DOHH2 (cell line): ENCODE results near the gene ST7.

ENCODE experiments used
- H3F3A ChIP-seq: fragments of 200-600 bp; sonication (generic), shearing (Covaris generic); 2 replicates; pipeline ENCODE4 v1.6.0; 2016; ENCODE audit warnings: antibody characterized with exemption, mild to moderate bottlenecking; ENCODE audit not compliant: control insufficient read depth, insufficient read depth
- H3K27ac ChIP-seq: fragments of 200-600 bp; sonication (generic); 2 replicates; pipeline ENCODE4 v1.5.1; 2014; ENCODE audit warnings: low read depth, mild to moderate bottlenecking, low read length, moderate library complexity
- H3K27me3 ChIP-seq: fragments of 200-600 bp; sonication (generic); 2 replicates; pipeline ENCODE4 v1.6.1; 2014; ENCODE audit warnings: mild to moderate bottlenecking, low read length, mixed read lengths; ENCODE audit not compliant: control insufficient read depth
- H3K36me3 ChIP-seq: fragments of 200-600 bp; sonication (generic); 2 replicates; pipeline ENCODE4 v1.6.1; 2014; ENCODE audit warnings: mild to moderate bottlenecking, low read length, moderate library complexity, mixed read lengths; ENCODE audit not compliant: control insufficient read depth
- H3K4me1 ChIP-seq: fragments of 200-600 bp; sonication (generic); 2 replicates; pipeline ENCODE4 v1.6.1; 2014; ENCODE audit warnings: mild to moderate bottlenecking, low read length, mixed read lengths; ENCODE audit not compliant: control insufficient read depth
- H3K4me2 ChIP-seq: fragments of 200-600 bp; sonication (generic); 2 replicates; pipeline ENCODE4 v1.6.0; 2014; ENCODE audit warnings: mild to moderate bottlenecking, low read length, moderate library complexity
- H3K4me3 ChIP-seq: fragments of 200-600 bp; sonication (generic); 2 replicates; pipeline ENCODE4 v1.5.1; 2014; ENCODE audit warnings: mild to moderate bottlenecking, low read length, mixed read lengths
- H3K79me2 ChIP-seq: fragments of 200-600 bp; sonication (generic); 2 replicates; pipeline ENCODE4 v1.6.1; 2014; ENCODE audit warnings: mild to moderate bottlenecking, low read length, mixed read lengths; ENCODE audit not compliant: control insufficient read depth
- H3K9me2 ChIP-seq: fragments of 200-600 bp; sonication (generic); replicated peaks from 2 replicates; pipeline ENCODE4 v1.6.1; 2014; ENCODE audit warnings: mild to moderate bottlenecking, low read length, mixed read lengths; ENCODE audit not compliant: control insufficient read depth
- H3K9me3 ChIP-seq: fragments of 200-600 bp; sonication (generic); 2 replicates; pipeline ENCODE4 v1.6.1; 2014; ENCODE audit warnings: antibody characterized with exemption, low read length, mixed read lengths; ENCODE audit not compliant: control insufficient read depth, insufficient read depth
- H4K20me1 ChIP-seq: fragments of 200-600 bp; sonication (generic); 2 replicates; pipeline ENCODE4 v1.6.0; 2014; ENCODE audit warnings: low read depth, mild to moderate bottlenecking, antibody characterized with exemption, low read length, moderate library complexity; ENCODE audit not compliant: control insufficient read depth, insufficient read depth
- CTCF ChIP-seq: fragments of 200-600 bp; sonication (generic); IDR thresholded peaks from one replicate; pipeline ENCODE4 v1.5.1; 2014; ENCODE audit warnings: antibody characterized with exemption, mild to moderate bottlenecking, low read depth, low read length; ENCODE audit not compliant: poor library complexity, severe bottlenecking
- EZH2phosphoT487 ChIP-seq: fragments of 200-600 bp; sonication (generic); IDR thresholded peaks from 2 replicates; pipeline ENCODE4 v1.6.1; 2017; ENCODE audit warnings: borderline replicate concordance, mild to moderate bottlenecking, antibody characterized with exemption, low read length, moderate library complexity, mixed read lengths

ST7 gene

GRCh38 chr7:116942504-116942903 lies 10.8 kb upstream of the ST7 start:
- Histone ChIP-seq H3K27ac (no peak overlapping the region), H3K36me3 (no peaks in the 10 kb centered on the region), H3K9me3 (no peaks in the 10 kb centered on the region), H3K27me3 (peaks cover 9% of the 10 kb centered on the region), H3K4me2 (no peak overlapping the region), H3K9me2 (no peaks in the 10 kb centered on the region), H3K4me3 (no peak overlapping the region), H3K4me1 (no peaks in the 10 kb centered on the region), H3K79me2 (no peaks in the 10 kb centered on the region), H4K20me1 (no peaks in the 10 kb centered on the region), H3F3A (no peaks in the 10 kb centered on the region)
- TF ChIP-seq CTCF (no peak), EZH2phosphoT487 (no peak)

- Histone ChIP-seq H3F3A (0 out of 2 replicates have a peak, but pooled peaks cover 4% of the 10 kb centered on the region), H3K4me1 (peaks cover 7% of the 10 kb centered on the region), H3K9me2 (no peaks in the 10 kb centered on the region), H3K4me2 (no peak overlapping the region), H4K20me1 (no peaks in the 10 kb centered on the region), H3K79me2 (peaks cover under 1% of the 10 kb centered on the region), H3K27me3 (peaks cover 3% of the 10 kb centered on the region; the same call in 1 of the 2 replicates), H3K27ac (no peak overlapping the region), H3K9me3 (no peaks in the 10 kb centered on the region), H3K36me3 (no peaks in the 10 kb centered on the region), H3K4me3 (no peak overlapping the region)
- TF ChIP-seq CTCF (no peak), EZH2phosphoT487 (no peak)
Observed at GRCh38 chr7:116948934-116949333, 4.4 kb upstream of the ST7 start.

- no peak overlapping the region for H3K4me3 ChIP-seq
Observed at GRCh38 chr7:116949941-116950801, 3.1 kb upstream of the ST7 start.

More at GRCh38 chr7:116949941-116950801, 3.1 kb upstream of the ST7 start:
- Histone ChIP-seq H3K4me1 (peaks cover 17% of the 10 kb centered on the region), H3K27me3 (peaks cover 3% of the 10 kb centered on the region; the same call in 1 of the 2 replicates), H4K20me1 (no peaks in the 10 kb centered on the region), H3K9me3 (no peaks in the 10 kb centered on the region), H3K27ac (no peak overlapping the region), H3K36me3 (no peaks in the 10 kb centered on the region), H3K9me2 (no peaks in the 10 kb centered on the region), H3K79me2 (peaks cover 13% of the 10 kb centered on the region), H3K4me2 (no peak overlapping the region), H3F3A (peaks cover 8% of the 10 kb centered on the region)
- TF ChIP-seq EZH2phosphoT487 = no peak
- TF ChIP-seq CTCF = no peak
